Amniotic epithelial cell (primary cell): ENCODE results near the gene ADM2.
A peak's percentile ranks its signal among the peaks of the same experiment; 100 is the strongest.

Experiments
- DNase-seq: peaks from one replicate; pipeline ENCODE4 v3.0.0-alpha.2; 2010; ENCODE audit warnings: low read depth

ADM2 gene

GRCh38 chr22:50485221-50486131 is 4.1 kb downstream of the ADM2 start:
- DNase-seq, result no peak

- DNase-seq, result no peak
Measured at GRCh38 chr22:50486561-50487289, 5.4 kb downstream of the ADM2 start, which contains the start of gene MIOX. Gene MIOX (plus strand): TSS chr22:50486859. CDS start chr22:50486898, 39 bp downstream.

DNA sequence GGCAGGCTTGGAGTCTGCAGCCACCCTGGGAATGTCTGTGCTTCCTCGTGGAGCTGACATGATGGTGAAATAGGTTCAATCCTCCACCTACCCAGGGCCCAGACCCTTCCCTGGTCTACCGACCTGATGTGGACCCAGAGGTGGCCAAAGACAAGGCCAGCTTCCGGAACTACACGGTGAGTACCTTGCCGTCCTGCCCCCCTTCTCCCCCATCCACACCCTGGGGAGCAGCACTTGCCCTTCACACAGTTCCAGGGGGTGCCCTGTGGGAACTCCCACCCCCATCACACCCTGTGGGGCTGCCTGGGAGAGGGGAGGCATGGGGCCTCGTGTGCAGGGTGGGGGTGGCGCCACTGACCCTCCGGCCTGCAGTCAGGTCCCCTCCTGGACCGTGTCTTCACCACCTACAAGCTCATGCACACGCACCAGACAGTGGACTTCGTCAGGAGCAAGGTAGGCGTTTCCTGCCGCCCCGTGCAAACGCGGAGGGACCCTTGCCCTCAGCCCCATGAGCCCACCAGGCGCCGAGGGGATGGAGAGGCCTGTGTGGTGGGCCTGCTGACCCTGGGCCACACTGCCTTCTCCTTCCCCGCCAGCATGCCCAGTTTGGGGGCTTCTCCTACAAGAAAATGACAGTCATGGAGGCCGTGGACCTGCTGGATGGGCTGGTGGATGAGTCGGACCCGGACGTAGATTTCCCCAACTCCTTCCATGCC is 6.1 kb downstream of the ADM2 start:
- no peak for DNase-seq

- no peak for DNase-seq
Measured at GRCh38 chr22:50488006-50488677, 6.8 kb downstream of the ADM2 start.

DNA sequence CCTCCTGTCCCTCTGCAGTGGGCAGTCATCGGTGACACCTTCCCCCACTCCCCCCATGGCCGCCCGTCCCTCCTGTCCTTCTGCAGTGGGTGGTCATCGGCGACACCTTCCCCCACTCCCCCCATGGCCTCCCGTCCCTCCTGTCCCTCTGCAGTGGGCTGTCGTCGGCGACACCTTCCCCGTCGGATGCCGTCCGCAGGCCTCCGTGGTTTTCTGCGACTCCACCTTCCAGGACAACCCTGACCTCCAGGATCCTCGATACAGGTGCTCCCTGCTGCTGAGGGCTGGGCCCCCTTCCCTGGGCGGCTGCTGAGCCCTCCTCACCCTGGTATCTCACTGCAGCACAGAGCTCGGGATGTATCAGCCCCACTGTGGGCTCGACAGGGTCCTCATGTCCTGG is 7.5 kb downstream of the ADM2 start:
- DNase-seq, result no peak

GRCh38 chr22:50489363-50490243 is 8.3 kb downstream of the ADM2 start:
- no peak for DNase-seq

DNA sequence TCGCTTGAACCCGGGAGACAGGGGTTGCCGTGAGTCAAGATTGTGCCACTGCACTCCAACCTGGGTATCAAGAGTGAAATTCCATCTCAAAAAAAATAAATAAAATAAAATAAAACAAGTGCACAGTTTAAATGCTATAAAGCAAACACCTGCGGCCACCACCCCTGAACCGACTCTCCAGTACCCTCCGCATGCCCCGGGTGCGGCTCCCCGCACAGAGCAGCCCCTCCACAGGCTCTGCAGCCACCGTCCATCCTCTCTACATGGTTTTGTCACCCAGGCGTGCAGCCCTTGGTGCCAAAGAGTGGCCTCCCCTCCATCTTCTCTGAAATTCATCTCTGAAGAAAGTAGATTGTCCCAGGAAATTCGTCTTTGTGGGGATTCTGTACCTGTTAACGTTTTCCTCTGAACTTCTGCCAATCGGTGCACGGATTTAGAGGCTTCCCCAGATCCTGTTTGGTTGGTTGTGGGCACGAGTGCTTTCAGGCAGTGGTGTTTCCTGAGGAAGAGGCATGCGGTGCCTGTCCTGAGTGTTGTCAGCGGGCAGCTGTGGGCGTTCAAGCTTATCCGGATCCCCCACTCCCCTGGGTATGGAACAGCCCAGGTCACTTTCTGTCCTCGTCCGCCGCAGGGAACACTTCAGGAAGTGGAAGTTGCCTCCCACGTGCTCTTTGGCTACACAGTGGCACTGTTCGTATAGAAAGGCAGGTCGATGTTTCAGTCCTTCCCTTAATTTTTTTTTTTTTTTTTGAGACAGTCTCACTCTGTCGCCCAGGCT is 9.4 kb downstream of the ADM2 start:
- no peak for DNase-seq

DNA sequence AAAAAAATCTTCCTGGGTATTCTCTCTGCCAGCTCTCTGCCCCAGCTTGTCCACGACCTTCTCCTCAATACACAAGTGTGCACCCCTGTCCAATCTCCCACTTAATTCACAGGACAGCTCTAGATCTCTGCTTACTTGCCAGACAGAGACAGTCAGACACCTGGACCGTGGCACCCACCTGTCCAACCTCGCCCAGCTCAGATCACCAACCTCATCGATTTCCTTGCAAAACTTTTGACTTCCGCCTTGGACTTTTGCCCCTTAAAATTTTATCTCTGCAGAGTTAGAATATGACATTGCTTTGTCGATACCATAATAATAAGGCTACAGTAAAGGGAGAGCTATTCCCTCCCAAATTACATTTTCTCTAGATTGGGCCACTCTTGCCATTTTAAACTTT is 15.8 kb downstream of the ADM2 start:
- DNase-seq, result no peak

DNA sequence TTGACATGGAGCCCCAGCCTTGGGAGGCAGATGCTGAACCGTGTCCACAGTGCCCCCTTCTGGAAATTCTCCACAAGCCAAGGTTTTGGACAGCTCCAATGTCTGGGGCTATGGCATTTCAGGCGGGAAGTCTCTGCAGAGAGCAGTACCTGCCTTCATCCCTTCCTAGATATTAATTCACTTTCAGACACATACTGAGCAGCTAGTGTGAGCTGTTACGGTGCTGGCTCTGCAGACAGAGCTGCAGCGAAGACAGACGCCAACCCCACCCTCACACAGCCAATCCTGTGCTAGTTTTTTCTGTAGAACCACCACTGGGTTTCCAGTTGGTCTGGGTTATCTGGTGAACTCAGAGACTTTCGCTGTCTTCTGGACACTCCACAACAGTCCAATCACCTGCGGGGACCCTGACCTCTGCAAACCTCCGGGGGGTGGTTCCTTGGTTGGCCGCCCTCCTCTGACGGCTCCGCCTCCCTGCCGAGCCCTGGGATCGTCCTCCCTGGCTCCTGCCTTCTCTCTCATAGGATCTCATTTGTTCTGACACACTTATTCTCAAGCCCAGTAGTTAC is 17.1 kb downstream of the ADM2 start:
- peak; percentile 50 for DNase-seq

DNA sequence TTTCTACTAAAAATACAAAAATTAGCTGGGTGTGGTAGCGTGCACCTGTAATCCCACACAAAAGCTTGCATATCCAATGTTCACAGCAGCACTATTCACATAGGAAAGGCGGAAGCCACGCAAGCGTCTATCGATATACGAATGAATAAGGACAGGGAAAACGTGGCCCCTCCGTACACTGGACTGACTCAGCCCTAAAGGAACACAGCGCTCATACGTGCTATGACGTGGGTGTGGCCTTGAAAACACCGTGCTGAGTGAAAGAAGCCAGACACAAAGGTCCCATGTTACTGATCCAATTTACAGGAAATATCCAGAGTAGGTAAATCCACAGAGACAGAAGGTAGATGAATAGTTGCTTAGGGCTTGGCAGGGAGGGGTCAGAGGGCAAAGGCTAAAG is 19.1 kb downstream of the ADM2 start:
- peak; percentile 19 for DNase-seq

DNA sequence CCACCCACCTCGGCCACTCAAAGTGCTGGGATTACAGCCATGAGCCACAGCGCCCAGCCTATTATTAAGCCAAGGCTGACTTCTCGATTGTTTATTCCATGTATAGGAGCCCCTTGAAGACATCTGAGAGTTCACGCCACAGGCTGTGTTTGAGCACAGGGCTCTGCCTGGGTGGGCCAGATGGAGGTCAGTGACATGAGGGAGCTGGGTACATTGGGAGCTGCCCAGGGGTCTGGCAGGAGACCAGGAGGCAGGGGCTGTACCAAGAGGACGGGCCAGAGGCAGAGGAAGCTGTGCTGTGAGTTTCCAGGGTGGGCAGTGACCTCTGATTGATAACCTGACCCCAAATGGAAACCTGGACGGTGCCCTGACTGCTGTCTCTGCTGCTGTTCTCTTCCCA is 20.8 kb downstream of the ADM2 start:
- DNase-seq, result no peak

- DNase-seq, result no peak
Measured at GRCh38 chr22:50502628-50503474, 21.5 kb downstream of the ADM2 start.

DNA sequence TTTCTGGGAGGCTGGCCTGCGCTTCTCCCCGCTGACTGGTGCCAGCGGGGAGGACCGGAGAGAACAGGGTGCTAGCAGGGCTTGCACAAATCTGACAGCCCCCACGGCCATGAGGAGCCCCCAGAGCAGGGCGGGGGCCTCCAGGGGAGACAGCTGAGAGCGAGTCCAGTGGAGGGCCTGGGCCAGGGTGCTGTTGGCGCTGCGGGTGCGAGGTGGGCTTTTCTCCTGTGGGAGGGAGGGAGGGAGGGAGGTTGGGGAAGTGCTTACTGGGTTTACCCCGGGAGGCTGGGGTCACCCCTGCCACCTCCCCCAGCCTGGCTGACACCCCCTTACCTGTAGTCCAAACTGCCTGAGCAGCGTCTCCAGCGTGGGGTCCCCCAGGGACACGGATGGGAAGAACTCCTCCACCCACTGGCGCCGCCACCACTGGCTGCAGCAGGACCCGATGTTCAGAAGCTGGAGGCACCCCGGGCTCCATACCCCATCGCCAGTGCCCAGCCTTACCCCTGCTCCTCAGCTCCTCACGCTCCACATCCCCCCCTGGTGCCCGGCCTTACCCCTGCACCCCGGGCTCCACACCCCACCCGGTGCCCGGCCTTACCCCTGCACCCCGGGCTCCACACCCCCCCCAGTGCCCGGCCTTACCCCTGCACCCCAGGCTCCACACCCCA is 22.3 kb downstream of the ADM2 start:
- DNase-seq, result no peak

DNA sequence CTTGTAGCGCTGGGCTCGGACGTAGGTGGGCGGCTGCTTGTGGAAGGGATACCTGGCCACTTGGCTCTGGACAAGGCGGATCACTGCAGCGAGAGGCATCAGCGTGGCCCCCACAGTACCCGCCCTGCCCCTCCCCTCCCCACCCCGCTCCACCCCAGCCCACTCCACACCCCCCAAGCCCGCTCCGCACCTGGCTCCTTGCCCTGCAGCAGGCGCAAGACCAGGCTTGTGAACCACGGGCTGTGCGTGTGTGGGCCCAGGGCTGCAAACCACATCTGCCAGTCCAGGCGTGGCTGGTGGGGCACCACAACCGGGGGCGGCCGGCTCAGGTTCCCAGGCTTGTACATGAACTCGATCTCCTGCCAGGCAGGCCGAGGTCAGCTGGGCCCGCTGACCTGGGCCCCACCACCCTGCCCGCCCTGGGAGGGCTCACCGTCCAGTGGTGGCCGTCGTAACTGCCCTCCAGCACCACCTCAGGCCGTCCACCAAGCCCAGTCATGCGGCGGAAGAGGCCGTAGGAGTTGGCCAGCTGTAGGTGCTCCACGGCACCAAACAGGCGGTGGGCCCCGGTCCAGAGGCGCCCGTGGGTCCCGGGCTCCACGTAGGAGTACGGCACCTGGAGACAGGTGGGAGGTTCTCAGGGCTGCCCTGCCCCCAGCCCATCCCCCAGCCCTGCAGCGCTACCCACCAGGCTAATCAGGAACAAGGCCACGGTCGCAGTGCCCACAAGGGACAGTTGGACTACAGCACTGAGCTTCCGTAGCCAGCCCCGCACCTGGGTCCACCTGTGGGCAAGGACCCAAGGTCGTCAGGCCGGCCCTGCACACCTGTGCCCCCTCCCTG is 23.2 kb downstream of the ADM2 start:
- no peak for DNase-seq

DNA sequence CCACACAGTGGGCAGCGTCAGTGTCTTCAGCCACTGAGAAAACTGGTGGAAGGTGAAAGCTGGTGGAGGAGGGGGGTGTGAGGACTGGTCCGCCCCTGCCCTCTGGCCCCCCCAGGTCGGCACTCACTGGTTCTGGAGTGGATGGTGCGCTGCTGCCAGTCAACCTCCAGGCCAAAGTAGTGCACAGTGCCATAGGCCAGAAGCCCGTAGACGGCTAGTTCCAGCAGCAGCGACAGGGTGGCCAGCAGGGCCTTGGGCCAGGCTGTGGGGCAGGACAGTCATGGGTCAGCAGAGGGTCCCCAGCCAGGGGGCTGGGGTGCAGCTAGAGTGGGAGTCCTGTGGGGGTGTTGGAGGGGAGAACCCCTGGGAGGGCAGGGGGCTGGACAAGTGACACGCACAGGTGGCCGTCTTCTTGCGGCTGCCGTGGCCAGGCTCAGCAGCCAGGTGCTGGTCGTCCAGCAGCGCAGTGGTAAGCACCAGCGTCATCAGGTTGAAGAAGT is 24.0 kb downstream of the ADM2 start:
- DNase-seq, result no peak

- no peak for DNase-seq
Measured at GRCh38 chr22:50505776-50506610, 24.6 kb downstream of the ADM2 start.
